ENCODE data around the gene PIGU. TPM values are rescaled to one million over a fixed set of nuclear protein-coding genes. Genes with fewer than 3 reads are reported as not detected.
"Not testable (repeated sequence)": the region's sequence is repeated elsewhere in the genome, so short reads cannot be mapped to it uniquely, and the experiment has no call there.

The PIGU gene
- total and polyA plus RNA-seq, 3 experiments from 2014 or later: 24.9 to 33.0 (median 26.3) TPM

GRCh38 chr20:34621383-34622367 is 55.2 kb downstream of the PIGU start:
- Mint-ChIP-seq H3K4me1 (peaks cover 15 to 24% (median 20%) of the 10 kb centered on the region in 3 donors), H3K9me3 (no peaks in the 10 kb centered on the region), H3K36me3 (peaks cover 19 to 66% (median 29%) of the 10 kb centered on the region in 3 donors), H3K27ac (peak overlapping the region in 5 of 8 donors; percentile 31 to 54 (median 48)), H3K27me3 (no peaks in the 10 kb centered on the region), H3K4me3 (no peak overlapping the region)
- H3K36me3 ChIP-seq (ENCODE audit: insufficient read depth, low read length): peaks cover 15% of the 10 kb centered on the region
- ChIA-PET CTCF (interaction anchor here (0.8 to 1.1 kb wide), 2 partner anchors 16 to 85 kb away, joined by 3 read pairs; no protein-coding TSS in a partner anchor), POLR2A (no interaction called here)
- no peak overlapping the region for H3K4me3 ChIP-seq (ENCODE audit: low read length)
- H3K27me3 ChIP-seq (ENCODE audit: insufficient read depth, low read length, poor library complexity, severe bottlenecking): no peaks in the 10 kb centered on the region
- no peak overlapping the region for H3K27ac ChIP-seq (ENCODE audit: low read depth, low read length)
- H3K9me3 ChIP-seq (ENCODE audit: low read length): no peaks in the 10 kb centered on the region
- DNase-seq: no peak
- no peaks in the 10 kb centered on the region for H3K4me1 ChIP-seq (ENCODE audit: insufficient read depth, low read length)

GRCh38 chr20:34621036-34621343 is 55.9 kb downstream of the PIGU start:
- Mint-ChIP-seq H3K9me3 (no peaks in the 10 kb centered on the region), H3K36me3 (peaks cover 19 to 70% (median 32%) of the 10 kb centered on the region in 3 donors), H3K27me3 (no peaks in the 10 kb centered on the region), H3K4me3 (peak overlapping the region in 5 of 7 donors; percentile 11 to 79 (median 55)), H3K4me1 (peaks cover 15 to 24% (median 20%) of the 10 kb centered on the region in 3 donors), H3K27ac (peak overlapping the region; percentile 5 to 66 (median 42))
- ChIA-PET POLR2A (no interaction called here), CTCF (interaction anchor here (1.1 kb wide), 1 partner anchor 84 kb away, joined by 3 read pairs; no protein-coding TSS in a partner anchor)
- Histone ChIP-seq H3K27me3 (ENCODE audit: insufficient read depth, low read length, poor library complexity, severe bottlenecking) (no peaks in the 10 kb centered on the region), H3K4me1 (ENCODE audit: insufficient read depth, low read length) (no peaks in the 10 kb centered on the region), H3K9me3 (ENCODE audit: low read length) (no peaks in the 10 kb centered on the region), H3K36me3 (ENCODE audit: insufficient read depth, low read length) (peaks cover 15% of the 10 kb centered on the region), H3K27ac (ENCODE audit: low read depth, low read length) (no peak overlapping the region), H3K4me3 (ENCODE audit: low read length) (no peak overlapping the region)
- no peak for DNase-seq

GRCh38 chr20:34618676-34619075 is 58.2 kb downstream of the PIGU start:
- H3K4me3 Mint-ChIP-seq: no peak overlapping the region
- H3K4me1 Mint-ChIP-seq: peaks cover 15 to 24% (median 20%) of the 10 kb centered on the region in 3 donors
- no peak for DNase-seq
- ChIA-PET POLR2A (no interaction called here), CTCF (interaction anchor here (1.1 kb wide), 1 partner anchor 306 kb away, joined by 3 read pairs; no protein-coding TSS in a partner anchor)
- H3K27ac Mint-ChIP-seq: peak overlapping the region in 1 of 8 donors; percentile 72
- H3K9me3 ChIP-seq (ENCODE audit: low read length): no peaks in the 10 kb centered on the region
- H3K27ac ChIP-seq (ENCODE audit: low read depth, low read length): no peak overlapping the region
- no peaks in the 10 kb centered on the region for H3K4me1 ChIP-seq (ENCODE audit: insufficient read depth, low read length)
- H3K9me3 Mint-ChIP-seq: no peaks in the 10 kb centered on the region
- H3K27me3 ChIP-seq (ENCODE audit: insufficient read depth, low read length, poor library complexity, severe bottlenecking): no peaks in the 10 kb centered on the region
- no peaks in the 10 kb centered on the region for H3K27me3 Mint-ChIP-seq
- H3K4me3 ChIP-seq (ENCODE audit: low read length): no peak overlapping the region
- peaks cover 19 to 80% (median 28%) of the 10 kb centered on the region in 3 donors for H3K36me3 Mint-ChIP-seq
- H3K36me3 ChIP-seq (ENCODE audit: insufficient read depth, low read length): peaks cover 7% of the 10 kb centered on the region

- H3K27ac ChIP-seq (ENCODE audit: low read depth, low read length); H3K27me3 Mint-ChIP-seq; POLR2A ChIA-PET; H3K9me3 Mint-ChIP-seq; H3K36me3 ChIP-seq (ENCODE audit: insufficient read depth, low read length); H3K4me1 ChIP-seq (ENCODE audit: insufficient read depth, low read length); H3K27me3 ChIP-seq (ENCODE audit: insufficient read depth, low read length, poor library complexity, severe bottlenecking); CTCF ChIA-PET; DNase-seq; H3K4me3 Mint-ChIP-seq; H3K4me3 ChIP-seq (ENCODE audit: low read length); H3K9me3 ChIP-seq (ENCODE audit: low read length): not testable (repeated sequence)
- peaks cover 11 to 19% (median 17%) of the 10 kb centered on the region in 3 donors for H3K4me1 Mint-ChIP-seq
- peaks cover 24 to 76% (median 24%) of the 10 kb centered on the region in 3 donors for H3K36me3 Mint-ChIP-seq
- peak overlapping the region in 1 of 8 donors; percentile 39 for H3K27ac Mint-ChIP-seq
These were observed 60.0 kb downstream of the PIGU start for GRCh38 chr20:34616913-34617312.

GRCh38 chr20:34615477-34615876 is 61.4 kb downstream of the PIGU start:
- no peaks in the 10 kb centered on the region for H3K27me3 Mint-ChIP-seq
- Histone ChIP-seq H3K27me3 (ENCODE audit: insufficient read depth, low read length, poor library complexity, severe bottlenecking) (no peaks in the 10 kb centered on the region), H3K4me1 (ENCODE audit: insufficient read depth, low read length) (no peaks in the 10 kb centered on the region), H3K27ac (ENCODE audit: low read depth, low read length) (no peak overlapping the region), H3K4me3 (ENCODE audit: low read length) (no peak overlapping the region), H3K36me3 (ENCODE audit: insufficient read depth, low read length) (no peaks in the 10 kb centered on the region), H3K9me3 (ENCODE audit: low read length) (no peaks in the 10 kb centered on the region)
- H3K4me3 Mint-ChIP-seq: no peak overlapping the region
- ChIA-PET CTCF (no interaction called here), POLR2A (no interaction called here)
- H3K4me1 Mint-ChIP-seq: peaks cover 0 to 7% (median 5%) of the 10 kb centered on the region in 3 donors
- H3K9me3 Mint-ChIP-seq: no peaks in the 10 kb centered on the region
- no peak overlapping the region for H3K27ac Mint-ChIP-seq
- H3K36me3 Mint-ChIP-seq: peaks cover 12 to 68% (median 19%) of the 10 kb centered on the region in 3 donors
- no peak for DNase-seq

GRCh38 chr20:34611976-34612375 is 64.9 kb downstream of the PIGU start:
- CTCF ChIA-PET; H3K9me3 ChIP-seq (ENCODE audit: low read length); H3K27ac ChIP-seq (ENCODE audit: low read depth, low read length); H3K27ac Mint-ChIP-seq; H3K27me3 Mint-ChIP-seq; H3K4me1 ChIP-seq (ENCODE audit: insufficient read depth, low read length); H3K4me1 Mint-ChIP-seq; H3K4me3 Mint-ChIP-seq; DNase-seq; H3K4me3 ChIP-seq (ENCODE audit: low read length); H3K9me3 Mint-ChIP-seq; H3K27me3 ChIP-seq (ENCODE audit: insufficient read depth, low read length, poor library complexity, severe bottlenecking); H3K36me3 ChIP-seq (ENCODE audit: insufficient read depth, low read length): not testable (repeated sequence)
- POLR2A ChIA-PET: interaction anchor here (0.7 kb wide), 1 partner anchor 292 kb away, joined by 7 read pairs; no protein-coding TSS in a partner anchor
- peaks cover 11 to 59% (median 12%) of the 10 kb centered on the region in 3 donors for H3K36me3 Mint-ChIP-seq

GRCh38 chr20:34607066-34607465 is 69.8 kb downstream of the PIGU start:
- peaks cover 0 to 1% of the 10 kb centered on the region in 2 donors for H3K27me3 Mint-ChIP-seq
- H3K27ac Mint-ChIP-seq: no peak overlapping the region
- no peak overlapping the region for H3K4me3 ChIP-seq (ENCODE audit: low read length)

More at GRCh38 chr20:34607066-34607465, 69.8 kb downstream of the PIGU start:
- Histone ChIP-seq H3K9me3 (ENCODE audit: low read length) (no peaks in the 10 kb centered on the region), H3K4me1 (ENCODE audit: insufficient read depth, low read length) (no peaks in the 10 kb centered on the region), H3K36me3 (ENCODE audit: insufficient read depth, low read length) (no peaks in the 10 kb centered on the region), H3K27ac (ENCODE audit: low read depth, low read length) (no peak overlapping the region), H3K27me3 (ENCODE audit: insufficient read depth, low read length, poor library complexity, severe bottlenecking) (no peaks in the 10 kb centered on the region)
- H3K4me1 Mint-ChIP-seq: peaks cover 0 to 1% (median 0%) of the 10 kb centered on the region in 3 donors
- ChIA-PET CTCF (no interaction called here), POLR2A (no interaction called here)
- DNase-seq: no peak
- peaks cover 1 to 29% (median 8%) of the 10 kb centered on the region in 3 donors for H3K36me3 Mint-ChIP-seq
- no peak overlapping the region for H3K4me3 Mint-ChIP-seq
- H3K9me3 Mint-ChIP-seq: no peaks in the 10 kb centered on the region

Measured in CD8-positive, alpha-beta memory T cell (primary cell).